Skeletal muscle tissue (tissue), 4 donors: ENCODE results near the gene CCL22. TPM values are rescaled to one million over a fixed set of nuclear protein-coding genes. Genes with fewer than 3 reads are reported as not detected.
A peak's percentile ranks its signal among the peaks of the same experiment; 100 is the strongest.

Source experiments
- H3K27ac ChIP-seq: one replicate; pipeline ENCODE4 v1.7.0; 2013; ENCODE audit warnings: mild to moderate bottlenecking, low read depth, low read length, inconsistent platforms
- H3K27me3 ChIP-seq, 3 donors: one replicate each; pipeline ENCODE4 v1.7.0; 2013; ENCODE audit warnings: low read length in 3 of 3; ENCODE audit not compliant: control insufficient read depth in 3 of 3, insufficient read depth in 3 of 3
- H3K36me3 ChIP-seq, 3 donors: one replicate each; pipeline ENCODE4 v1.7.0; 2013; ENCODE audit warnings: low read length in 3 of 3; ENCODE audit not compliant: control insufficient read depth in 3 of 3, insufficient read depth in 3 of 3
- H3K4me1 ChIP-seq, 3 donors: one replicate each; pipeline ENCODE4 v1.7.0; 2013; ENCODE audit warnings: low read length in 3 of 3, mild to moderate bottlenecking in 3 of 3; ENCODE audit not compliant: control insufficient read depth in 3 of 3, insufficient read depth in 3 of 3
- H3K4me3 ChIP-seq, 3 donors: one replicate each; pipeline ENCODE4 v1.7.0; 2013; ENCODE audit warnings: low read length in 3 of 3
- H3K9ac ChIP-seq, 3 donors: one replicate each; pipeline ENCODE4 v1.7.0; 2013; ENCODE audit warnings: low read length in 3 of 3, mild to moderate bottlenecking in 3 of 3, moderate library complexity in 2 of 3, low read depth in 1 of 3
- H3K9me3 ChIP-seq, 3 donors: one replicate each; pipeline ENCODE4 v1.7.0; 2013; ENCODE audit warnings: low read length in 3 of 3; ENCODE audit not compliant: control insufficient read depth in 3 of 3
- total RNA-seq: library from RNA; depleted of rRNA; stranded (reverse); fragments of >200 nt; gene quantifications from one replicate; pipeline ENCODE4 v1.2.3, GENCODE V29; 2014
- donor health status: Osteomylitis.

Gene CCL22
- total RNA-seq, 1 donor from 2014 or later = not detected

DNA sequence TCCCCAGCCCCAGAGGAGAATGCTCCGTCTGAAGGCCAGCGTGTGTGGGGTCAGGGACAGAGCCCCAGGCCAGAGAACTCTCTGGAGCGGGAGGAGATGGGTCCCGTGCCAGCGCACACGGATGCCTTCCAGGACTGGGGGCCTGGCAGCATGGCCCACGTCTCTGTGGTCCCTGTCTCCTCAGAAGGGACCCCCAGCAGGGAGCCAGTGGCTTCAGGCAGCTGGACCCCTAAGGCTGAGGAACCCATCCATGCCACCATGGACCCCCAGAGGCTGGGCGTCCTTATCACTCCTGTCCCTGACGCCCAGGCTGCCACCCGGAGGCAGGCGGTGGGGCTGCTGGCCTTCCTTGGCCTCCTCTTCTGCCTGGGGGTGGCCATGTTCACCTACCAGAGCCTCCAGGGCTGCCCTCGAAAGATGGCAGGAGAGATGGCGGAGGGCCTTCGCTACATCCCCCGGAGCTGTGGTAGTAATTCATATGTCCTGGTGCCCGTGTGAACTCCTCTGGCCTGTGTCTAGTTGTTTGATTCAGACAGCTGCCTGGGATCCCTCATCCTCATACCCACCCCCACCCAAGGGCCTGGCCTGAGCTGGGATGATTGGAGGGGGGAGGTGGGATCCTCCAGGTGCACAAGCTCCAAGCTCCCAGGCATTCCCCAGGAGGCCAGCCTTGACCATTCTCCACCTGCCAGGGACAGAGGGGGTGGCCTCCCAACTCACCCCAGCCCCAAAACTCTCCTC lies 24.1 kb downstream of the CCL22 start:
- Histone ChIP-seq H3K9me3 (no peaks in the 10 kb centered on the region), H3K9ac (no peak overlapping the region), H3K27me3 (no peaks in the 10 kb centered on the region), H3K27ac (no peak overlapping the region), H3K36me3 (no peaks in the 10 kb centered on the region), H3K4me3 (no peak overlapping the region), H3K4me1 (peaks cover 8 to 22% (median 18%) of the 10 kb centered on the region in 3 donors)

- no peaks in the 10 kb centered on the region for H3K27me3 ChIP-seq
- no peak overlapping the region for H3K4me3 ChIP-seq
- no peaks in the 10 kb centered on the region for H3K36me3 ChIP-seq
- H3K9me3 ChIP-seq = no peaks in the 10 kb centered on the region
- H3K27ac ChIP-seq = no peak overlapping the region
- peaks cover 8 to 22% (median 18%) of the 10 kb centered on the region in 3 donors for H3K4me1 ChIP-seq
- no peak overlapping the region for H3K9ac ChIP-seq
Measured at GRCh38 chr16:57383276-57384247, 25.0 kb downstream of the CCL22 start.

DNA sequence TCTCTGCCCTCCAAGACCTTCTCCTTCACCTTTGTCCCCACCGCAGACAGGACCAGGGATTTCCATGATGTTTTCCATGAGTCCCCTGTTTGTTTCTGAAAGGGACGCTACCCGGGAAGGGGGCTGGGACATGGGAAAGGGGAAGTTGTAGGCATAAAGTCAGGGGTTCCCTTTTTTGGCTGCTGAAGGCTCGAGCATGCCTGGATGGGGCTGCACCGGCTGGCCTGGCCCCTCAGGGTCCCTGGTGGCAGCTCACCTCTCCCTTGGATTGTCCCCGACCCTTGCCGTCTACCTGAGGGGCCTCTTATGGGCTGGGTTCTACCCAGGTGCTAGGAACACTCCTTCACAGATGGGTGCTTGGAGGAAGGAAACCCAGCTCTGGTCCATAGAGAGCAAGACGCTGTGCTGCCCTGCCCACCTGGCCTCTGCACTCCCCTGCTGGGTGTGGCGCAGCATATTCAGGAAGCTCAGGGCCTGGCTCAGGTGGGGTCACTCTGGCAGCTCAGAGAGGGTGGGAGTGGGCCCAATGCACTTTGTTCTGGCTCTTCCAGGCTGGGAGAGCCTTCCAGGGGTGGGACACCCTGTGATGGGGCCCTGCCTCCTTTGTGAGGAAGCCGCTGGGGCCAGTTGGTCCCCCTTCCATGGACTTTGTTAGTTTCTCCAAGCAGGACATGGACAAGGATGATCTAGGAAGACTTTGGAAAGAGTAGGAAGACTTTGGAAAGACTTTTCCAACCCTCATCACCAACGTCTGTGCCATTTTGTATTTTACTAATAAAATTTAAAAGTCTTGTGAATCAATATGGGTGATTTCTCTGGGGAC lies 25.9 kb downstream of the CCL22 start:
- Histone ChIP-seq H3K9ac (no peak overlapping the region), H3K27me3 (no peaks in the 10 kb centered on the region), H3K4me3 (no peak overlapping the region), H3K36me3 (no peaks in the 10 kb centered on the region), H3K9me3 (no peaks in the 10 kb centered on the region), H3K27ac (no peak overlapping the region), H3K4me1 (peaks cover 8 to 22% (median 22%) of the 10 kb centered on the region in 3 donors)

DNA sequence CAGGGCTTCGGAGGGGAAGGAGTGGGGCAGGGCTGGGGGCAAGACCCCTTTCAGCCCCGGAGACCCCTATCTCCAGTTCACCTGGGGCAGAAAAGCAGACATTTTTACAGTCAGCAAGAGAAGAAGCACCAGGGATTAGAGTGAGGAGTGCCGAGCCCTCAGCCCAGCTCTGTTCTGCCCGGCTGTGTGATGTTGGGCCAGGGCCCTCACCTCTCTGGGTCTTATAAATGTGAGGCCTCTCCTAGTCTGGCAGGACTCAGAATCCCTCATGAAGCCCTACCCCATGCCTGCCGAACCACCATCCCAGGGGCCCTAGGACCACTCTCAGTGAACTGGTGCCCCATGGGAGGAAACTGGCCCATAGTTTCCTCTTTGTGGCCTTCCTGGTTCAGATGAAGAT lies 26.5 kb downstream of the CCL22 start:
- no peak overlapping the region for H3K9ac ChIP-seq
- no peak overlapping the region for H3K4me3 ChIP-seq
- no peaks in the 10 kb centered on the region for H3K27me3 ChIP-seq
- H3K36me3 ChIP-seq = no peaks in the 10 kb centered on the region
- H3K9me3 ChIP-seq = no peaks in the 10 kb centered on the region
- H3K4me1 ChIP-seq = peaks cover 8 to 22% (median 18%) of the 10 kb centered on the region in 3 donors
- H3K27ac ChIP-seq = no peak overlapping the region

DNA sequence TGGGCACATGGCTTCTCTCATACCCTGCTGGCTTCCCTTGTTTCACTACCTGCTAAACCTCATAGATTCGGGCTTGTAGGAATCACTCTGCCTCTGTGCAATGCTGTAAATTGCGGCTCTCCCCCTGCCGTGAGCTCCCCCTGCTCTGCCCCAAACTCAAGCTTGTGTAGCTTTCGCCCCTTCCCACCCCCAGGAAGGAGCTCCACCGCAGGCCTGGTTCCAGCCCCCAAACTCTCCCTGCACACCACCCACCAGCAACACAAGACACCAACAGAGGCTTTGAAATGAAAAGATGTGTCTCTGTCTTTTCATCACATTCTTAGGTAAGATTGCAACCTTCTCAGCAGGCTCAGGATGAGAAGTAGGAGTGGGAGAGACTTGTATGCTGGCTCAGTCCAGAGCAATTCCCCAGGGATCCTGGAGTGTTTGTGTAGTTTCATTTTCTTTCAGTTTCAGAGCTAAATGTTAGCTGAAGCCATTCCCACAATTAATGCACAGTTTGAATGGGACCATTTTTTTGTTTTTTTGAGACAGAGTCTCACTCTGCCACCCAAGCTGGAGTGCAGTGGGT lies 27.9 kb downstream of the CCL22 start:
- Histone ChIP-seq H3K9me3 (peaks cover 0 to 4% (median 0%) of the 10 kb centered on the region in 3 donors), H3K36me3 (no peaks in the 10 kb centered on the region), H3K27ac (no peak overlapping the region), H3K9ac (peak overlapping the region in 1 of 3 donors; percentile 3), H3K4me3 (peak overlapping the region in 1 of 3 donors; percentile 6), H3K27me3 (no peaks in the 10 kb centered on the region), H3K4me1 (peaks cover 6 to 18% (median 13%) of the 10 kb centered on the region in 3 donors)

DNA sequence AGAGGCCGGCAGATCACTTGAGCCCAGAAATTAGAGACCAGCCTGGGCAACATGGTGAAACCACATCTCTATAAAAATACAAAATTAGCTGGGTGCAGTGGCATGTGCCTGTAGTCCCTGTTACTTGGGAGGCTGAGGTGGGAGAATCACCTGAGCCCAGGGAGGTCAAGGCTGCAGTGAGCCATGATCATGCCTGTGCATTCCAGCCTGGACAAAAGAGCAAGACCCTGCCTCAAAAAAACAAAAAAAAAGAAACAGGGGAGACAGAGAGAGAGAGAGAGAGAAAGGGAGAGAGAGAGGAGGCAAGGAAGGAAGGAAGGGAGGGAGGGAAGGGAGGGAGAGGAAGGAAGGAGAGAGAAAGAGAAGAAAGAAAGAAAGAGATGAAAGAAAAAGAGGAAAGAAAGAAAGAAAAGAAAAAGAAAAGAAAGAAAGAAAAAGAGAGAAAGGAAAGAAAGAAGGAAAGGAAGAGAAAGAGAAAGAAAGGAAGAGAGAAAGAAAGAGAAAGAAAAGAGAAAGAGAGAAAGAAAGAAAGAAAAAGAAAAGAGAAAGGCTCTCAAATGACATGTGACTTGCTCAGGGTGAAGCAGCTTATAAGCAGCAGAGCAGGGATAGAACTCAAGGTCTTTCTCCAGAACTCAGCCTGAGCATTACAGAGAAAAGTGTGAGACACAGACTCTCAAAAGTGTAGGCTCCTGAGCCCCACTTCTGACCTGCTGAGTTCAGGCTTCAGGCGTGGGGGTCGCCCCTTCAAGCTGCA lies 29.2 kb downstream of the CCL22 start:
- Histone ChIP-seq H3K9me3 (peaks cover 0 to 4% (median 0%) of the 10 kb centered on the region in 3 donors), H3K36me3 (no peaks in the 10 kb centered on the region), H3K4me3 (no peak overlapping the region), H3K9ac (no peak overlapping the region), H3K27me3 (no peaks in the 10 kb centered on the region), H3K27ac (no peak overlapping the region), H3K4me1 (peaks cover 6 to 18% (median 13%) of the 10 kb centered on the region in 3 donors)

- Histone ChIP-seq H3K27ac (no peak overlapping the region), H3K9ac (no peak overlapping the region), H3K4me3 (no peak overlapping the region), H3K4me1 (peaks cover 6 to 18% (median 13%) of the 10 kb centered on the region in 3 donors), H3K27me3 (no peaks in the 10 kb centered on the region), H3K36me3 (no peaks in the 10 kb centered on the region), H3K9me3 (peaks cover 0 to 4% (median 0%) of the 10 kb centered on the region in 3 donors)
Measured at GRCh38 chr16:57388359-57389086, 29.9 kb downstream of the CCL22 start.

DNA sequence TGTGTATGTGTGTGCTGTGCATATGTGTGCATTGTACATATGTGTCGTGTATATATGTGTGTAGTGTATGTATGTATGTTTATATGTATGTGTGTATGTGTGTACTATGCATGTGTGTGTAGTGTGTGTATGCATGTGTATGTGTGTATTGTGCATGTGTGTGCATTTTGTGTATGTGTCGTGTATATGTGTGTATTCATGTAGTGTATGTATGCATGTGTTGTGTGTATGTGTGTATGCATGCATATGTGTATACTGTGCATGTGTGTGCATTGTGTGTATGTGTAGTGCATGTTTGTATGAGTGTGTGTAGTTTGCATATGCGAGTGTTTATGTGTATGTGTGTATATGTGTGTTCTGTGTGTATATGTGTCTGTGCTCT lies 30.5 kb downstream of the CCL22 start:
- H3K4me1 ChIP-seq = peaks cover 6 to 18% (median 10%) of the 10 kb centered on the region in 3 donors
- H3K36me3 ChIP-seq = no peaks in the 10 kb centered on the region
- H3K9ac ChIP-seq = no peak overlapping the region
- no peaks in the 10 kb centered on the region for H3K27me3 ChIP-seq
- no peak overlapping the region for H3K27ac ChIP-seq
- H3K4me3 ChIP-seq = no peak overlapping the region
- H3K9me3 ChIP-seq = peaks cover 0 to 4% (median 0%) of the 10 kb centered on the region in 3 donors
